GM12878 (cell line): ENCODE measurements around the gene MAP3K5. TPM values are rescaled to one million over a fixed set of nuclear protein-coding genes. Genes with fewer than 3 reads are reported as not detected.

Source experiments
- ATAC-seq: fragments of 200-7000 bp; cut with Tn5 transposase; 3 replicates; pipeline ENCODE4 v1.9.1; 2020; ENCODE audit warnings: mild to moderate bottlenecking, moderate library complexity
- BruUV-seq: library from RNA; stranded (reverse); fragments of 400-500 nt; replicated peaks from 2 replicates; lab custom pipeline; 2021; lab: Mats Ljungman, UMichigan
- CTCF ChIA-PET: fragments of 300-600 bp; sonication (Branson Sonifier 250); formaldehyde crosslinking; extraction: SDS; loops from one replicate; lab custom pipeline; 2021; ENCODE audit warnings: inconsistent platforms; lab: Yijun Ruan, JAX
- POLR2A ChIA-PET: fragments of 350-600 bp; formaldehyde crosslinking; extraction: SDS; loops from one replicate; lab custom pipeline; 2021; ENCODE audit warnings: inconsistent platforms; lab: Charles Lee
- RAD21 ChIA-PET: fragments of 300-600 bp; sonication (Branson Sonifier 250); formaldehyde crosslinking; loops from one replicate; lab custom pipeline; 2023; ENCODE audit warnings: antibody characterized with exemption; ENCODE audit not compliant: unreplicated experiment; lab: Charles Lee
- SMC1A ChIA-PET: fragments of 300-600 bp; sonication (Branson Sonifier 250); formaldehyde crosslinking; loops from one replicate; lab custom pipeline; 2023; ENCODE audit not compliant: unreplicated experiment, uncharacterized antibody; lab: Charles Lee
- DNase-seq: peaks from one replicate; pipeline ENCODE4 v3.0.0-alpha.2; 2011; ENCODE audit warnings: low read depth, low spot score
- FAIRE-seq: peaks from 3 replicates; lab custom pipeline; 2011; peaks lifted over from hg19 to GRCh38; lab: Jason Lieb, UNC
- H2AFZ ChIP-seq: 2 replicates; pipeline ENCODE4 v1.6.0; 2011; ENCODE audit warnings: low read depth, low read length, control low read depth; ENCODE audit not compliant: control insufficient read depth
- H3K27ac ChIP-seq: 2 replicates; pipeline ENCODE4 v1.5.1; 2011; ENCODE audit warnings: control low read depth; ENCODE audit not compliant: control insufficient read depth, insufficient read depth
- H3K27me3 ChIP-seq, 2 experiments: replicated peaks in 1 of 2; 2 replicates each; pipeline versions ENCODE4 v1.6.0 to v1.6.1; 2011; ENCODE audit warnings: low read length in 1 of 2; ENCODE audit not compliant: control insufficient read depth in 2 of 2, insufficient read depth in 2 of 2
- H3K36me3 ChIP-seq, 2 experiments: 2 replicates each; pipeline ENCODE4 v1.5.1; 2011; ENCODE audit warnings: low read length in 1 of 2; ENCODE audit not compliant: control insufficient read depth in 2 of 2, insufficient read depth in 2 of 2
- H3K4me1 ChIP-seq: 2 replicates; pipeline ENCODE4 v1.6.1; 2011; ENCODE audit warnings: mild to moderate bottlenecking, low read length, moderate library complexity, mixed read lengths; ENCODE audit not compliant: control insufficient read depth, insufficient read depth
- H3K4me2 ChIP-seq: 2 replicates; pipeline ENCODE4 v1.6.0; 2011; ENCODE audit warnings: control low read depth; ENCODE audit not compliant: control insufficient read depth, insufficient read depth
- H3K4me3 ChIP-seq: fragments of 200-600 bp; sonication (generic); 2 replicates; pipeline ENCODE4 v1.5.1; 2016
- H3K79me2 ChIP-seq: 2 replicates; pipeline ENCODE4 v1.6.0; 2011; ENCODE audit warnings: low read length; ENCODE audit not compliant: control insufficient read depth, insufficient read depth
- H3K9ac ChIP-seq: 2 replicates; pipeline ENCODE4 v1.8.0; 2011; ENCODE audit warnings: low read length, control low read depth, mixed read lengths; ENCODE audit not compliant: control insufficient read depth, insufficient read depth
- H3K9me3 ChIP-seq: replicated peaks from 3 replicates; pipeline ENCODE4 v1.5.1; 2011; ENCODE audit warnings: mild to moderate bottlenecking, low read length; ENCODE audit not compliant: control insufficient read depth, insufficient read depth
- H4K20me1 ChIP-seq: 2 replicates; pipeline ENCODE4 v1.6.0; 2011; ENCODE audit not compliant: control insufficient read depth, insufficient read depth
- CBX3 ChIP-seq: fragments of 200-600 bp; sonication (generic); IDR thresholded peaks from 2 replicates; pipeline ENCODE4 v1.6.1; 2016; ENCODE audit warnings: low read depth, borderline replicate concordance
- CTCF ChIP-seq, 3 experiments: IDR thresholded peaks in 2 of 3; conservative IDR thresholded peaks in 1 of 3; 2 replicates each; pipeline ENCODE4 v1.5.1; 2011; ENCODE audit warnings: low read depth in 3 of 3, low read length in 3 of 3, mild to moderate bottlenecking in 3 of 3, control low read depth in 2 of 3, moderate library complexity in 2 of 3, inconsistent platforms in 1 of 3, mixed read lengths in 1 of 3; ENCODE audit not compliant: control insufficient read depth in 2 of 3, insufficient read depth in 1 of 3; ENCODE audit errors: extremely low read depth in 1 of 3
- KAT2A ChIP-seq: conservative IDR thresholded peaks from 2 replicates; pipeline ENCODE4 v1.6.1; 2011; ENCODE audit warnings: low read depth, low read length; ENCODE audit not compliant: control insufficient read depth
- RAD21 ChIP-seq: IDR thresholded peaks from 2 replicates; pipeline ENCODE4 v1.6.1; 2011; ENCODE audit warnings: mild to moderate bottlenecking, low read depth, low read length, moderate library complexity; ENCODE audit not compliant: insufficient read depth
- TARDBP ChIP-seq: IDR thresholded peaks from 2 replicates; pipeline ENCODE4 v1.6.1; 2016; ENCODE audit warnings: borderline replicate concordance
- WGBS: methylation state at CpG from one replicate; pipeline ENCODE4 v1.1.6; 2016; ENCODE audit warnings: low lambda C conversion rate; ENCODE audit not compliant: insufficient replicate concordance, insufficient coverage; ENCODE audit errors: missing lambda C conversion rate; 5-methylcytosine and 5-hydroxymethylcytosine counted together
- in situ Hi-C: fragments of 300-500 bp; cut with MboI; formaldehyde crosslinking; loops from 9 replicates; pipeline ENCODE4 v1.14.3; 2018; ENCODE audit warnings: mixed read lengths
- intact Hi-C: fragments of 100-400 bp; cut with micrococcal nuclease; formaldehyde crosslinking; loops from one replicate; pipeline ENCODE4 v1.14.2; 2022; ENCODE audit not compliant: unreplicated experiment
- polyA plus RNA-seq, 11 experiments: library from polyadenylated mRNA; depleted of rRNA in 4 of 11; unstranded in 6 of 11; stranded (reverse) in 5 of 11; fragments of >200 nt; fragmentation: Nextera tagmentation in 4 of 11; fragmentation: Illumina TruSeq in 1 of 11; extraction: Ambion mirVana in 4 of 11; extraction: Trizol in 1 of 11; gene quantifications; 1 replicate in 1 of 11; 2 replicates in 10 of 11; pipeline versions ENCODE4 v1.2.1 to v1.2.3, GENCODE V29; 2011 to 2016; ENCODE audit warnings: inconsistent platforms in 2 of 11, missing spikeins in 2 of 11, low read depth in 1 of 11
- total RNA-seq, 4 experiments: library from RNA; depleted of rRNA in 3 of 4; stranded (reverse); fragments of >200 nt in 3 of 4; fragmentation: Illumina TruSeq in 1 of 4; extraction: Trizol in 1 of 4; gene quantifications; 2 replicates each; pipeline versions ENCODE4 v1.2.1 to v1.2.3, GENCODE V29; 2013 to 2021

The MAP3K5 gene
- total and polyA plus RNA-seq, 10 of the 15 experiments (the other 5 are each of a cell fraction or from before 2014, with no cell fraction given) = 5.4 to 34.3 (median 26.4) TPM

- ChIA-PET RAD21 (interaction anchor here (0.9 to 4.8 kb wide), 8 partner anchors 13 to 95 kb away, joined by 3 to 56 read pairs (median 10); partner anchors contain the start of gene MAP3K5), POLR2A (interaction anchor here (0.5 to 1.8 kb wide), 4 partner anchors 10 to 98 kb away, joined by 3 to 5 read pairs (median 4); no protein-coding TSS in a partner anchor), CTCF (interaction anchor here (1.6 to 5.7 kb wide), 8 partner anchors 9 to 94 kb away, joined by 4 to 34 read pairs (median 8); partner anchors contain the start of gene MAP3K5), SMC1A (interaction anchor here (0.9 to 19.4 kb wide), 13 partner anchors 9 to 95 kb away, joined by 3 to 370 read pairs (median 8); partner anchors contain the start of gene MAP3K5)
- no peak for TF ChIP-seq TARDBP
- 0 out of 6 replicates have a peak, but pooled peaks of 1 of the 3 experiments have one; percentile 9 for TF ChIP-seq CTCF (IDR thresholded peaks at IDR 0.05 in 2 of 3, conservative IDR thresholded peaks at IDR 0.05 in 1 of 3; ENCODE audit: control insufficient read depth in 2 of 3, extremely low read depth in 1 of 3, insufficient read depth in 1 of 3, low read depth in 3 of 3, low read length in 3 of 3)
- peak; percentile 46 for TF ChIP-seq RAD21
- TF ChIP-seq KAT2A = no peak
- no peak for TF ChIP-seq CBX3
- H3K79me2 ChIP-seq = peaks cover 97% of the 10 kb centered on the region
- no peak overlapping the region for H3K4me3 ChIP-seq
- no peak for FAIRE-seq
- no peak overlapping the region for H3K27ac ChIP-seq
- H3K9ac ChIP-seq = no peak overlapping the region
- no peak overlapping the region for H2AFZ ChIP-seq
- H3K4me2 ChIP-seq = no peak overlapping the region
- 67% methylated on average over 3 of the region's 3 CpGs for WGBS
- no peak for ATAC-seq
- no peaks in the 10 kb centered on the region for H4K20me1 ChIP-seq
- BruUV-seq = no TSS peak
- in situ Hi-C loops (no loop called here), intact Hi-C loops (no loop called here)
- peaks cover 9% of the 10 kb centered on the region for H3K4me1 ChIP-seq
- H3K36me3 ChIP-seq = peaks cover 2 to 6% of the 10 kb centered on the region in 2 experiments; a peak in 2 of 4 replicates
- no peak for DNase-seq
- H3K9me3 ChIP-seq = no peaks in the 10 kb centered on the region
- no peaks in the 10 kb centered on the region for H3K27me3 ChIP-seq
Observed at GRCh38 chr6:136739501-136739900, 52.8 kb downstream of the MAP3K5 start.
